Esophagus muscularis mucosa (tissue), 4 donors: ENCODE measurements around the gene TENT5C.

Experiments
- EP300 ChIP-seq: sonication (generic); formaldehyde crosslinking; IDR thresholded peaks from one replicate; pipeline ENCODE4 v1.6.1; 2017; ENCODE audit warnings: antibody characterized with exemption
- POLR2A ChIP-seq: fragments of 450-650 bp; IDR thresholded peaks from one replicate; pipeline ENCODE4 v1.6.1; 2017; ENCODE audit warnings: antibody characterized with exemption, moderate library complexity, mild to moderate bottlenecking, low read depth
- POLR2AphosphoS5 ChIP-seq, 2 donors: sonication (generic); formaldehyde crosslinking; IDR thresholded peaks; one replicate each; pipeline ENCODE4 v1.6.1; 2017; ENCODE audit warnings: antibody characterized with exemption in 2 of 2
- TF ChIP-seq, protein P1 (sequence below), 3 experiments: fragments of 200-600 bp in 2 of 3; fragments of 450-650 bp in 1 of 3; sonication (generic) in 2 of 3; IDR thresholded peaks; one replicate each; pipeline ENCODE4 v1.5.1; 2017 to 2019; ENCODE audit warnings: antibody characterized with exemption in 3 of 3, mild to moderate bottlenecking in 2 of 3, moderate library complexity in 1 of 3

DNA sequence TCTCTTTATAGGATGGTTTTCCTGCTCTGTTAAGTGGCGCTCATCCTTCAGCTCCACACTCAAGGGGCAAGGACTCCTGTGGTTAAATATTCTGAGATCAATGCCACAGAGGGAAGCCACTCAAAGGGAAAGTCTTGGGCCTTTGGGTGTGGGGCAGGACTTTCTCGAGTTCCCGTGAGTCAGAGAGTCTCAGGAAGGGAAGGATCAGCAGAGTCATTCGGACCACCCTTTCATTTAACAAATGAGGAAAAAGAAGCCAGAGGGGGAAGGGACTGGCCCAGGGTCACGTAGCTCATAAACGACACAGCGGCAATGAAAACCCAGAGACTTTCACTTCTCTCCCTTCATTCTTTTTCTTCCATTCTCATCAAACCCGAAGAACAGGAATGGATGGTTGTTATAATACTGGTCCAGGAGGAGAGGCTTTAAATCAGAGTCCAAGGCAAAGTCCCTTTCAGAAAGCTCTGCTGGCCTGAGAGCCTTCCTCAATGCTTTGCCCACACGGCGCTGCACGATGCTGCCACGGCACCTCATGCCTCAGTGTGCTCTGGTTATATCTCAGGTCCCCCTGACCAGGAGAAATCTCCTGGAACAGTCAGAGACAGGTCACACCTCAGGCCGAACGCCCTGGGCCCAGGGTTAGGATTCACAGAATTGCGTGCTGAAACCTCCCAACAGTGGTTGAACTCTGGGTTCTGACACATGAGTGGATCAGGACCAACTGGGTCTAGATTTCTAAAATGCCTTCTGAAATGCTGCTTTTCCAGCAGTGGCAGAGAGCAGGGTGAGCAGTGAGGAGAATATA, 65.3 kb downstream of the TENT5C start:
- TF ChIP-seq, protein P1, sequence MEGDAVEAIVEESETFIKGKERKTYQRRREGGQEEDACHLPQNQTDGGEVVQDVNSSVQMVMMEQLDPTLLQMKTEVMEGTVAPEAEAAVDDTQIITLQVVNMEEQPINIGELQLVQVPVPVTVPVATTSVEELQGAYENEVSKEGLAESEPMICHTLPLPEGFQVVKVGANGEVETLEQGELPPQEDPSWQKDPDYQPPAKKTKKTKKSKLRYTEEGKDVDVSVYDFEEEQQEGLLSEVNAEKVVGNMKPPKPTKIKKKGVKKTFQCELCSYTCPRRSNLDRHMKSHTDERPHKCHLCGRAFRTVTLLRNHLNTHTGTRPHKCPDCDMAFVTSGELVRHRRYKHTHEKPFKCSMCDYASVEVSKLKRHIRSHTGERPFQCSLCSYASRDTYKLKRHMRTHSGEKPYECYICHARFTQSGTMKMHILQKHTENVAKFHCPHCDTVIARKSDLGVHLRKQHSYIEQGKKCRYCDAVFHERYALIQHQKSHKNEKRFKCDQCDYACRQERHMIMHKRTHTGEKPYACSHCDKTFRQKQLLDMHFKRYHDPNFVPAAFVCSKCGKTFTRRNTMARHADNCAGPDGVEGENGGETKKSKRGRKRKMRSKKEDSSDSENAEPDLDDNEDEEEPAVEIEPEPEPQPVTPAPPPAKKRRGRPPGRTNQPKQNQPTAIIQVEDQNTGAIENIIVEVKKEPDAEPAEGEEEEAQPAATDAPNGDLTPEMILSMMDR (IDR thresholded peaks at IDR 0.05): no peak
- TF ChIP-seq POLR2A: no peak
- no peak for TF ChIP-seq POLR2AphosphoS5 (IDR thresholded peaks at IDR 0.05)
- no peak for TF ChIP-seq EP300
